AG09309 (cell line): ENCODE results near the gene GLB1L2.
"Not testable (repeated sequence)": the region's sequence is repeated elsewhere in the genome, so short reads cannot be mapped to it uniquely, and the experiment has no call there.

Experiments used
- DNase-seq: peaks from one replicate; pipeline ENCODE4 v3.0.0-alpha.2; 2010; ENCODE audit warnings: low read depth
- H3K4me3 ChIP-seq: 2 replicates; pipeline ENCODE4 v1.5.1; 2011; ENCODE audit warnings: mild to moderate bottlenecking, low read depth, low read length, moderate library complexity; ENCODE audit not compliant: control insufficient read depth
- CTCF ChIP-seq: IDR thresholded peaks from 2 replicates; pipeline ENCODE4 v1.5.1; 2011; ENCODE audit warnings: mild to moderate bottlenecking, low read depth, low read length, inconsistent platforms; ENCODE audit not compliant: insufficient read depth, control insufficient read depth; ENCODE audit errors: missing control alignments

GLB1L2 gene

GRCh38 chr11:134340354-134340964, 8.7 kb downstream of the GLB1L2 start:
- no peak overlapping the region for H3K4me3 ChIP-seq
- DNase-seq, result no peak
- TF ChIP-seq CTCF, result no peak

- no peak for DNase-seq
- TF ChIP-seq CTCF, result no peak
- no peak overlapping the region for H3K4me3 ChIP-seq
Observed at GRCh38 chr11:134341805-134342571, 10.2 kb downstream of the GLB1L2 start.

GRCh38 chr11:134342572-134343340, 11.0 kb downstream of the GLB1L2 start:
- no peak for DNase-seq
- H3K4me3 ChIP-seq, result no peak overlapping the region
- TF ChIP-seq CTCF, result no peak

- no peak for TF ChIP-seq CTCF
- no peak overlapping the region for H3K4me3 ChIP-seq
- DNase-seq, result no peak
Observed at GRCh38 chr11:134343646-134344045, 11.9 kb downstream of the GLB1L2 start.

GRCh38 chr11:134344497-134345236, 12.9 kb downstream of the GLB1L2 start:
- H3K4me3 ChIP-seq, DNase-seq: not testable (repeated sequence)

- no peak for DNase-seq
- TF ChIP-seq CTCF, result no peak
- no peak overlapping the region for H3K4me3 ChIP-seq
Observed at GRCh38 chr11:134345237-134345550, 13.4 kb downstream of the GLB1L2 start.
